ENCODE measurements around the gene INKA2.

INKA2 gene

DNA sequence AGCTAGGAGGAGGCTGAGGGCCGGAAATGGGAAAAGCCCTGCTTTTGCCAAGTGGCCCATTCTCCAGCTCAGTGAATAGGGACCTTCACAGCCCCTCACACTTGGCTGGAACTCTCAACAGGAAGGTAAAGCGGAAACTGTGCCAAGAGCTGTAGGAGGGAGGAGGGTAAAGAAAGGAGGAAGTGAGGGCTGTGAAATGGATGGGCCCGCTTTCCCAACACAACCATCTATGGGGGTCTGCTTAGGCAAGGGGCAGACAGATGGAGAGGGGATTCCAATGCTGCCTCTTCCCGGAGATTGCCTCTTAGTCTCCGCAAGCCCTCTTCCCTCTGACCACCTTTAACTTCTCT is 5.2 kb downstream of the INKA2 start:
- Histone ChIP-seq H3K4me1 (ENCODE audit: insufficient read depth, low read length, poor library complexity, severe bottlenecking) (peaks cover 23% of the 10 kb centered on the region), H2AFZ (ENCODE audit: low read length) (no peak overlapping the region)

DNA sequence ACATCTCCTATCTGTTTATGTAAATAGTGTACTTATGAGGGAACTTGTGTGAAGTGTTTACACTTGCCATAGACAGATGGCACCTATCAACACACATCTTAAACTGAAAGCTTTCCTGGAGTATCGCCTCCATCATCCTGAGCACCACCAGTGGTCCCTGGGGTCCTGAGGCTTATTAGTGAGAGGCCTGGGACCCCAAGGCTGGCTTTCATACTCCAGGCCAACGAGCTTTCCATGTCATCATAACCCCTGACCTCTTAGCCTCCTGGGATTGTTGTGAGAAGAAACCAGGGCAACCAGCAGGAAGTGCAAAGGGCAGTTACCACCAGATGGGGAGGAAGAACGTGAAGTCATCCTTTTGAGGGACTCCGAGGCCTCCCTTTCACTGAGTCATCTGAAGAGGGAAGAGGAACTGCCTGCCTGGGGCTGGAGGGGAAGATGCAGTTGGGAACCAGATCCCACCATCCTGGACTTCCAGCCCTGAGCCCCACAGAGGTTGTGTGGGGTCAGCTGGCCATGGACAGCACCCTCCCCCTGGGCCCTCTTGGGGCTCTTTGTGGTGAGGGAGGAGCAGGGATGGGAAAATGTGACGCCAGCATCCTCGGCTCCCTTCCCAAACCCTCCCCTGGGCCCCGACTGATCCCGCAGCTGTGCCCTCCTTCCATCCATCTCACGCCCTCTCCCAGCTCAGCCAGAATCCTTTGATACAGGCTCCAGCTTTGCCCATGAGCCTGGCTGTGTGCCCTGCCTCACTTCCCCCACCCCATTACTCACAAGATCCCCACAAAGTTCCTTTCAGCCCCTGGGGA is 5.8 kb downstream of the INKA2 start:
- TF ChIP-seq, protein P1, sequence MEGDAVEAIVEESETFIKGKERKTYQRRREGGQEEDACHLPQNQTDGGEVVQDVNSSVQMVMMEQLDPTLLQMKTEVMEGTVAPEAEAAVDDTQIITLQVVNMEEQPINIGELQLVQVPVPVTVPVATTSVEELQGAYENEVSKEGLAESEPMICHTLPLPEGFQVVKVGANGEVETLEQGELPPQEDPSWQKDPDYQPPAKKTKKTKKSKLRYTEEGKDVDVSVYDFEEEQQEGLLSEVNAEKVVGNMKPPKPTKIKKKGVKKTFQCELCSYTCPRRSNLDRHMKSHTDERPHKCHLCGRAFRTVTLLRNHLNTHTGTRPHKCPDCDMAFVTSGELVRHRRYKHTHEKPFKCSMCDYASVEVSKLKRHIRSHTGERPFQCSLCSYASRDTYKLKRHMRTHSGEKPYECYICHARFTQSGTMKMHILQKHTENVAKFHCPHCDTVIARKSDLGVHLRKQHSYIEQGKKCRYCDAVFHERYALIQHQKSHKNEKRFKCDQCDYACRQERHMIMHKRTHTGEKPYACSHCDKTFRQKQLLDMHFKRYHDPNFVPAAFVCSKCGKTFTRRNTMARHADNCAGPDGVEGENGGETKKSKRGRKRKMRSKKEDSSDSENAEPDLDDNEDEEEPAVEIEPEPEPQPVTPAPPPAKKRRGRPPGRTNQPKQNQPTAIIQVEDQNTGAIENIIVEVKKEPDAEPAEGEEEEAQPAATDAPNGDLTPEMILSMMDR (conservative IDR thresholded peaks at IDR 0.05; ENCODE audit: low read length), result no peak
- no peak for TF ChIP-seq EZH2phosphoT487 (IDR thresholded peaks at IDR 0.05; ENCODE audit: borderline replicate concordance)
- no peaks in the 10 kb centered on the region for H3K27me3 ChIP-seq (ENCODE audit: insufficient read depth, low read length, poor library complexity, severe bottlenecking)
- no peaks in the 10 kb centered on the region for H4K20me1 ChIP-seq (ENCODE audit: insufficient read depth, low read length, poor library complexity, severe bottlenecking)
- H3K79me2 ChIP-seq (ENCODE audit: insufficient read depth, low read length), result no peaks in the 10 kb centered on the region
- no peaks in the 10 kb centered on the region for H3K9me2 ChIP-seq (replicated peaks; ENCODE audit: low read depth, low read length)
- H3K9me3 ChIP-seq (ENCODE audit: insufficient read depth, low read depth, low read length), result no peaks in the 10 kb centered on the region
- H3K36me3 ChIP-seq (ENCODE audit: insufficient read depth, low read length), result no peaks in the 10 kb centered on the region
- H3K4me2 ChIP-seq (ENCODE audit: low read depth, low read length, poor library complexity, severe bottlenecking), result no peak overlapping the region
- H2AFZ ChIP-seq (ENCODE audit: low read length), result no peak overlapping the region
- peaks cover 17% of the 10 kb centered on the region for H3K4me1 ChIP-seq (ENCODE audit: insufficient read depth, low read length, poor library complexity, severe bottlenecking)
- no peak overlapping the region for H3K4me3 ChIP-seq (ENCODE audit: low read length, poor library complexity, severe bottlenecking)
- H3K9ac ChIP-seq (ENCODE audit: low read depth, low read length, poor library complexity, severe bottlenecking), result no peak overlapping the region
- no peaks in the 10 kb centered on the region for H3F3A ChIP-seq (ENCODE audit: low read depth)

More for the DNA sequence above, 5.2 kb downstream of the INKA2 start:
- Histone ChIP-seq H3K4me3 (ENCODE audit: low read length, poor library complexity, severe bottlenecking) (no peak overlapping the region), H3K4me2 (ENCODE audit: low read depth, low read length, poor library complexity, severe bottlenecking) (no peak overlapping the region), H3K9ac (ENCODE audit: low read depth, low read length, poor library complexity, severe bottlenecking) (no peak overlapping the region), H3K9me2 (replicated peaks; ENCODE audit: low read depth, low read length) (no peaks in the 10 kb centered on the region), H3K79me2 (ENCODE audit: insufficient read depth, low read length) (no peaks in the 10 kb centered on the region), H3K36me3 (ENCODE audit: insufficient read depth, low read length) (no peaks in the 10 kb centered on the region), H3F3A (ENCODE audit: low read depth) (no peaks in the 10 kb centered on the region), H3K9me3 (ENCODE audit: insufficient read depth, low read depth, low read length) (no peaks in the 10 kb centered on the region), H3K27me3 (ENCODE audit: insufficient read depth, low read length, poor library complexity, severe bottlenecking) (no peaks in the 10 kb centered on the region), H4K20me1 (ENCODE audit: insufficient read depth, low read length, poor library complexity, severe bottlenecking) (no peaks in the 10 kb centered on the region)
- TF ChIP-seq EZH2phosphoT487 (IDR thresholded peaks at IDR 0.05; ENCODE audit: borderline replicate concordance), result no peak
- TF ChIP-seq, protein P1 (conservative IDR thresholded peaks at IDR 0.05; ENCODE audit: low read length), result no peak

DNA sequence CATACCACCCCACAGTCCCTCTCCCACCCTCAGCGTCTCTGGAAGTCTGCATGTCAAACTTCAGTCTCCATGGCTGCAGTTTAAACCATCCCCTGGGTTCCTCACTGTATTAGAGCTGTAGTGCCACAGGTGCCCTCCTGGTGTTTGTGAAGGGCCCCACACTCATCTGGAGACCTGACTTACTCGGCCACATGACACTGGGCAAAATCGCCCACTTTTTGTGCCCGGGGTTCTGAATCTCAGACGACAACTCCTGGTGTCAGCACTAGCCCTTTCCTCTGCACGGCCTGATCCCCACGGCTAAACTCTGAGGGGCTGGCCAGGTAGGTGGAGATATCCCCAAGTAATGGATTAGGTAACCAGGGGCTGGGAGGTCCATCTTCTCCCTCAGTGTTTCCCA is 6.5 kb downstream of the INKA2 start:
- Histone ChIP-seq H3F3A (ENCODE audit: low read depth) (no peaks in the 10 kb centered on the region), H3K9ac (ENCODE audit: low read depth, low read length, poor library complexity, severe bottlenecking) (no peak overlapping the region), H3K4me2 (ENCODE audit: low read depth, low read length, poor library complexity, severe bottlenecking) (no peak overlapping the region), H3K4me3 (ENCODE audit: low read length, poor library complexity, severe bottlenecking) (no peak overlapping the region), H3K4me1 (ENCODE audit: insufficient read depth, low read length, poor library complexity, severe bottlenecking) (peaks cover 11% of the 10 kb centered on the region), H4K20me1 (ENCODE audit: insufficient read depth, low read length, poor library complexity, severe bottlenecking) (no peaks in the 10 kb centered on the region), H3K9me2 (replicated peaks; ENCODE audit: low read depth, low read length) (no peaks in the 10 kb centered on the region), H3K27me3 (ENCODE audit: insufficient read depth, low read length, poor library complexity, severe bottlenecking) (no peaks in the 10 kb centered on the region), H3K9me3 (ENCODE audit: insufficient read depth, low read depth, low read length) (no peaks in the 10 kb centered on the region), H2AFZ (ENCODE audit: low read length) (no peak overlapping the region), H3K79me2 (ENCODE audit: insufficient read depth, low read length) (no peaks in the 10 kb centered on the region), H3K36me3 (ENCODE audit: insufficient read depth, low read length) (no peaks in the 10 kb centered on the region)
- TF ChIP-seq, protein P1 (conservative IDR thresholded peaks at IDR 0.05; ENCODE audit: low read length), result no peak
- no peak for TF ChIP-seq EZH2phosphoT487 (IDR thresholded peaks at IDR 0.05; ENCODE audit: borderline replicate concordance)

Data from Loucy (cell line).